Endothelial cell (in vitro differentiated cells): ENCODE data around the gene PDE4D. TPM values are rescaled to one million over a fixed set of nuclear protein-coding genes. Genes with fewer than 3 reads are reported as not detected.

Experiments used
- DNase-seq: peaks from one replicate; pipeline ENCODE4 v3.0.0; 2021; ENCODE audit warnings: low spot score
- H3K27ac Mint-ChIP-seq: one replicate; pipeline ENCODE4 v1.8.0; 2021; ENCODE audit warnings: mixed read lengths, inconsistent platforms; ENCODE audit not compliant: unreplicated experiment
- H3K27me3 Mint-ChIP-seq: one replicate; pipeline ENCODE4 v1.8.0; 2021; ENCODE audit warnings: mild to moderate bottlenecking, moderate library complexity, mixed read lengths, inconsistent platforms; ENCODE audit not compliant: unreplicated experiment
- H3K36me3 Mint-ChIP-seq: one replicate; pipeline ENCODE4 v1.8.0; 2021; ENCODE audit warnings: mild to moderate bottlenecking, low read depth, mixed read lengths, inconsistent platforms; ENCODE audit not compliant: unreplicated experiment
- H3K4me1 Mint-ChIP-seq: one replicate; pipeline ENCODE4 v1.8.0; 2021; ENCODE audit warnings: mild to moderate bottlenecking, mixed read lengths, inconsistent platforms; ENCODE audit not compliant: unreplicated experiment
- H3K4me3 Mint-ChIP-seq: one replicate; pipeline ENCODE4 v1.8.0; 2021; ENCODE audit warnings: mild to moderate bottlenecking, mixed read lengths, inconsistent platforms; ENCODE audit not compliant: unreplicated experiment
- H3K9me3 Mint-ChIP-seq: one replicate; pipeline ENCODE4 v1.8.0; 2021; ENCODE audit warnings: mixed read lengths, inconsistent platforms; ENCODE audit not compliant: unreplicated experiment
- total RNA-seq: library from RNA; stranded (reverse); fragmentation: NEBNext Ultra II Directional; extraction: Animal tissue kit (Norgen Biotek cat#: 25700); gene quantifications from one replicate; pipeline ENCODE4 v1.2.1, GENCODE V29; 2021; ENCODE audit not compliant: unreplicated experiment
- TF ChIP-seq, protein P1 (sequence below): fragments of 200-600 bp; sonication (generic); IDR thresholded peaks from one replicate; pipeline ENCODE4 v1.5.0; 2021; ENCODE audit warnings: antibody characterized with exemption; ENCODE audit not compliant: unreplicated experiment

The PDE4D gene
- total RNA-seq, 1 donor from 2014 or later = 9.4 TPM

GRCh38 chr5:59685793-59686192 is 207.7 kb downstream of the PDE4D start:
- Mint-ChIP-seq H3K36me3 (no peaks in the 10 kb centered on the region), H3K4me1 (no peaks in the 10 kb centered on the region), H3K9me3 (no peaks in the 10 kb centered on the region), H3K27ac (no peak overlapping the region), H3K4me3 (no peak overlapping the region), H3K27me3 (no peaks in the 10 kb centered on the region)
- DNase-seq = no peak
- TF ChIP-seq, protein P1, sequence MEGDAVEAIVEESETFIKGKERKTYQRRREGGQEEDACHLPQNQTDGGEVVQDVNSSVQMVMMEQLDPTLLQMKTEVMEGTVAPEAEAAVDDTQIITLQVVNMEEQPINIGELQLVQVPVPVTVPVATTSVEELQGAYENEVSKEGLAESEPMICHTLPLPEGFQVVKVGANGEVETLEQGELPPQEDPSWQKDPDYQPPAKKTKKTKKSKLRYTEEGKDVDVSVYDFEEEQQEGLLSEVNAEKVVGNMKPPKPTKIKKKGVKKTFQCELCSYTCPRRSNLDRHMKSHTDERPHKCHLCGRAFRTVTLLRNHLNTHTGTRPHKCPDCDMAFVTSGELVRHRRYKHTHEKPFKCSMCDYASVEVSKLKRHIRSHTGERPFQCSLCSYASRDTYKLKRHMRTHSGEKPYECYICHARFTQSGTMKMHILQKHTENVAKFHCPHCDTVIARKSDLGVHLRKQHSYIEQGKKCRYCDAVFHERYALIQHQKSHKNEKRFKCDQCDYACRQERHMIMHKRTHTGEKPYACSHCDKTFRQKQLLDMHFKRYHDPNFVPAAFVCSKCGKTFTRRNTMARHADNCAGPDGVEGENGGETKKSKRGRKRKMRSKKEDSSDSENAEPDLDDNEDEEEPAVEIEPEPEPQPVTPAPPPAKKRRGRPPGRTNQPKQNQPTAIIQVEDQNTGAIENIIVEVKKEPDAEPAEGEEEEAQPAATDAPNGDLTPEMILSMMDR = no peak

DNA sequence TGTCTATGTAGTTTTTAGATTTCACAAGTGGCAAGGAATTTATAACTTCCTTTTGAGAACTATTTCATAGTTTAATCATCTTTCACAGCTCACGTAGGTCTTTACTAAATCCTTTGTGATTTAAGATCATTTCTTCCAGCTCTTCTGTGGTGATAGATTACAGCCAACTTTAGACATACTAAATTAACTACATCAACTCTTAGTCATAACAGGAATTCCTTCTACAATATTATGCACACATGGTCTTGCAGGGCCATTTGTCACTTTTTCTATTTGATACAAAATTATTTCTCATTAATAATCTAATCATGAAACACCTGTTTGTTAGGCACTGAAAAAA is 208.4 kb downstream of the PDE4D start:
- H3K27ac Mint-ChIP-seq = no peak overlapping the region
- no peaks in the 10 kb centered on the region for H3K9me3 Mint-ChIP-seq
- DNase-seq = no peak
- H3K4me3 Mint-ChIP-seq = no peak overlapping the region
- H3K4me1 Mint-ChIP-seq = no peaks in the 10 kb centered on the region
- TF ChIP-seq, protein P1 = no peak
- no peaks in the 10 kb centered on the region for H3K27me3 Mint-ChIP-seq
- no peaks in the 10 kb centered on the region for H3K36me3 Mint-ChIP-seq

- no peaks in the 10 kb centered on the region for H3K4me1 Mint-ChIP-seq
- no peak for DNase-seq
- no peaks in the 10 kb centered on the region for H3K27me3 Mint-ChIP-seq
- TF ChIP-seq, protein P1 = no peak
- no peak overlapping the region for H3K4me3 Mint-ChIP-seq
- no peak overlapping the region for H3K27ac Mint-ChIP-seq
- H3K9me3 Mint-ChIP-seq = no peaks in the 10 kb centered on the region
- no peaks in the 10 kb centered on the region for H3K36me3 Mint-ChIP-seq
Measured at GRCh38 chr5:59684388-59685190, 208.9 kb downstream of the PDE4D start.

DNA sequence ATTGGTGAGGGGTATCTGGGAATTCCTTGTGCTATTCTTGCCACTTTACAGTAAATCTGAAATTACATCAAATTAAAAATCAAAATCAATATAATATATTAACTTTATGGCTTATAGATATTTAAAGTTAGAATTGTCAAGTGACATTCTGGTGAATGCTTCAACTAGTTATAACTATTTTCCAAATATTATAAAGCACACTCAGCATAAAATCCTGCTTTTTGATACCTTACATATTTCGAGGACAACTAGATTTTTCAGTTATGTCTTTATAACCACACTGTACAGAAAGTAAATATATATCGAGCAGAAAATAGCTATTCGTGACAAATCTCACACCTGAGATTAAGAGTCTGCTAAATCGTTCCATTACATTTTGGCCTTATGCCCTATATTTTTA is 210.2 kb downstream of the PDE4D start:
- H3K9me3 Mint-ChIP-seq = no peaks in the 10 kb centered on the region
- no peak overlapping the region for H3K27ac Mint-ChIP-seq
- no peaks in the 10 kb centered on the region for H3K4me1 Mint-ChIP-seq
- no peaks in the 10 kb centered on the region for H3K36me3 Mint-ChIP-seq
- TF ChIP-seq, protein P1 = no peak
- no peaks in the 10 kb centered on the region for H3K27me3 Mint-ChIP-seq
- DNase-seq = no peak
- no peak overlapping the region for H3K4me3 Mint-ChIP-seq

- Mint-ChIP-seq H3K4me1 (no peaks in the 10 kb centered on the region), H3K4me3 (no peak overlapping the region), H3K27ac (no peak overlapping the region), H3K9me3 (no peaks in the 10 kb centered on the region), H3K27me3 (no peaks in the 10 kb centered on the region), H3K36me3 (no peaks in the 10 kb centered on the region)
- TF ChIP-seq, protein P1 = no peak
- DNase-seq = no peak
Measured at GRCh38 chr5:59682542-59682941, 211.0 kb downstream of the PDE4D start.
